H1 (cell line): ENCODE results near the gene MTF1. TPM values are rescaled to one million over a fixed set of nuclear protein-coding genes. Genes with fewer than 3 reads are reported as not detected.

Source experiments
- CTCF ChIA-PET: fragments of 300-600 bp; sonication (Branson Sonifier 250); formaldehyde crosslinking; loops from one replicate; lab custom pipeline; 2021; ENCODE audit not compliant: partially characterized antibody; lab: Charles Lee
- POLR2A ChIA-PET: fragments of 300-600 bp; sonication (Branson Sonifier 250); formaldehyde crosslinking; loops from one replicate; lab custom pipeline; 2021; ENCODE audit warnings: inconsistent platforms; ENCODE audit not compliant: partially characterized antibody; lab: Charles Lee
- DNase-seq, 2 experiments: peaks; one replicate each; pipeline versions ENCODE4 v3.0.0 to v3.0.0-alpha.2; 2010 to 2022; ENCODE audit warnings: low spot score in 2 of 2, low read depth in 1 of 2, mixed read lengths in 1 of 2
- FAIRE-seq: peaks from 2 replicates; lab custom pipeline; 2011; peaks lifted over from hg19 to GRCh38; lab: Jason Lieb, UNC
- H2AFZ ChIP-seq: 2 replicates; pipeline ENCODE4 v1.8.1; 2012; ENCODE audit warnings: low read length, inconsistent platforms
- H2AK5ac ChIP-seq: 2 replicates; pipeline ENCODE4 v1.6.1; 2013; ENCODE audit warnings: low read depth, low read length
- H2BK120ac ChIP-seq: replicated peaks from 2 replicates; pipeline ENCODE3; 2013; ENCODE audit warnings: low read depth, low read length, inconsistent platforms
- H2BK12ac ChIP-seq: 2 replicates; pipeline ENCODE4 v1.6.1; 2013; ENCODE audit warnings: low read depth, low read length
- H2BK15ac ChIP-seq: 2 replicates; pipeline ENCODE4 v1.6.1; 2013; ENCODE audit warnings: low read length
- H2BK20ac ChIP-seq: 2 replicates; pipeline ENCODE4 v1.6.1; 2013; ENCODE audit warnings: low read length
- H2BK5ac ChIP-seq: 2 replicates; pipeline ENCODE4 v1.6.1; 2013; ENCODE audit warnings: low read depth, low read length
- H3K14ac ChIP-seq: 2 replicates; pipeline ENCODE4 v1.6.1; 2013; ENCODE audit warnings: inconsistent platforms; ENCODE audit not compliant: insufficient read length
- H3K18ac ChIP-seq: 2 replicates; pipeline ENCODE4 v1.6.1; 2013; ENCODE audit warnings: low read length; ENCODE audit errors: extremely low read depth
- H3K23ac ChIP-seq: 2 replicates; pipeline ENCODE4 v1.6.1; 2013; ENCODE audit warnings: inconsistent platforms; ENCODE audit not compliant: insufficient read length
- H3K23me2 ChIP-seq: 2 replicates; pipeline ENCODE4 v1.6.1; 2013; ENCODE audit warnings: low read depth, low read length
- H3K27ac ChIP-seq: 2 replicates; pipeline ENCODE4 v1.6.1; 2011; ENCODE audit warnings: low read depth, low read length, inconsistent platforms
- H3K27me3 ChIP-seq, 4 experiments: replicated peaks in 1 of 4; 1 replicate in 1 of 4; 2 replicates in 3 of 4; pipeline versions ENCODE4 v1.6.1 to v1.8.1; 2011 to 2013; ENCODE audit warnings: low read length in 3 of 4, mild to moderate bottlenecking in 3 of 4, inconsistent platforms in 2 of 4, mixed read lengths in 2 of 4, moderate library complexity in 1 of 4; ENCODE audit not compliant: control insufficient read depth in 3 of 4, insufficient read depth in 3 of 4; ENCODE audit errors: extremely low read depth in 1 of 4
- H3K36me3 ChIP-seq, 4 experiments: 2 replicates each; pipeline versions ENCODE4 v1.6.1 to v1.8.1; 2011 to 2013; ENCODE audit warnings: mild to moderate bottlenecking in 4 of 4, low read length in 3 of 4, moderate library complexity in 2 of 4, control low read depth in 1 of 4, inconsistent platforms in 1 of 4; ENCODE audit not compliant: insufficient read depth in 4 of 4, control insufficient read depth in 2 of 4
- H3K4ac ChIP-seq: replicated peaks from 2 replicates; pipeline ENCODE3; 2013; ENCODE audit warnings: low read length, low read depth, mixed read lengths, inconsistent platforms; ENCODE audit not compliant: insufficient read length
- H3K4me1 ChIP-seq, 4 experiments: replicated peaks in 1 of 4; 1 replicate in 1 of 4; 2 replicates in 3 of 4; pipeline versions ENCODE4 v1.6.1 to v1.8.1; 2011 to 2013; ENCODE audit warnings: low read length in 3 of 4, inconsistent platforms in 2 of 4, mixed read lengths in 1 of 4; ENCODE audit not compliant: insufficient read depth in 4 of 4, control insufficient read depth in 3 of 4
- H3K4me2 ChIP-seq, 2 experiments: 2 replicates each; pipeline versions ENCODE4 v1.6.1 to v1.8.1; 2011 to 2013; ENCODE audit warnings: low read depth in 2 of 2, low read length in 2 of 2, control low read depth in 1 of 2, inconsistent platforms in 1 of 2, mild to moderate bottlenecking in 1 of 2; ENCODE audit not compliant: insufficient read depth in 1 of 2
- H3K4me3 ChIP-seq, 4 experiments: fragments of 200-600, 300-600 bp in 1 of 4; sonication (generic), shearing (Covaris generic), sonication (Bioruptor Twin) in 1 of 4; 2 replicates each; pipeline versions ENCODE4 v1.5.1 to v1.8.1; 2011 to 2016; ENCODE audit warnings: low read length in 4 of 4, low read depth in 3 of 4, control low read depth in 2 of 4, inconsistent platforms in 2 of 4, mild to moderate bottlenecking in 2 of 4, mixed read lengths in 1 of 4, moderate library complexity in 1 of 4; ENCODE audit not compliant: insufficient read depth in 2 of 4; ENCODE audit errors: extremely low read depth in 1 of 4
- H3K56ac ChIP-seq: replicated peaks from 2 replicates; pipeline ENCODE3; 2013; ENCODE audit warnings: low read depth, mild to moderate bottlenecking, mixed read lengths, low read length, inconsistent platforms; ENCODE audit not compliant: insufficient read length
- H3K79me1 ChIP-seq: 2 replicates; pipeline ENCODE4 v1.6.1; 2013; ENCODE audit warnings: low read depth, low read length, control low read depth
- H3K79me2 ChIP-seq, 2 experiments: 2 replicates each; pipeline versions ENCODE4 v1.6.1 to v1.8.1; 2012 to 2013; ENCODE audit warnings: low read length in 2 of 2, mild to moderate bottlenecking in 2 of 2, inconsistent platforms in 1 of 2; ENCODE audit not compliant: insufficient read depth in 2 of 2, control insufficient read depth in 1 of 2
- H3K9ac ChIP-seq, 4 experiments: replicated peaks in 1 of 4; 1 replicate in 1 of 4; 2 replicates in 3 of 4; pipeline versions ENCODE4 v1.6.1 to v1.8.1; 2011 to 2013; ENCODE audit warnings: low read depth in 3 of 4, low read length in 3 of 4, control low read depth in 2 of 4, mild to moderate bottlenecking in 2 of 4, moderate library complexity in 2 of 4, inconsistent platforms in 1 of 4; ENCODE audit errors: extremely low read depth in 1 of 4
- H3K9me3 ChIP-seq, 2 experiments: 2 replicates each; pipeline versions ENCODE4 v1.6.1 to v1.8.1; 2012 to 2013; ENCODE audit warnings: mild to moderate bottlenecking in 2 of 2, moderate library complexity in 2 of 2, control low read depth in 1 of 2, inconsistent platforms in 1 of 2, low read depth in 1 of 2, low read length in 1 of 2, mixed read lengths in 1 of 2; ENCODE audit not compliant: insufficient read depth in 2 of 2
- H4K20me1 ChIP-seq, 2 experiments: replicated peaks in 1 of 2; 2 replicates each; pipeline versions ENCODE3 to v1.8.1; 2011 to 2013; ENCODE audit warnings: inconsistent platforms in 2 of 2, low read length in 2 of 2, mild to moderate bottlenecking in 1 of 2; ENCODE audit not compliant: insufficient read depth in 2 of 2, control insufficient read depth in 1 of 2
- H4K5ac ChIP-seq: 2 replicates; pipeline ENCODE4 v1.6.1; 2013; ENCODE audit warnings: low read length, low read depth, mixed read lengths, inconsistent platforms; ENCODE audit not compliant: insufficient read length
- H4K8ac ChIP-seq: 2 replicates; pipeline ENCODE4 v1.8.0; 2013; ENCODE audit warnings: mild to moderate bottlenecking, moderate library complexity, low read length, inconsistent platforms; ENCODE audit not compliant: insufficient read depth; ENCODE audit errors: extremely low read depth
- H4K91ac ChIP-seq: replicated peaks from 2 replicates; pipeline ENCODE3; 2013; ENCODE audit warnings: low read length, mixed read lengths, inconsistent platforms; ENCODE audit not compliant: insufficient read length
- CTBP2 ChIP-seq: IDR thresholded peaks from 2 replicates; pipeline ENCODE4 v1.7.0; 2011; ENCODE audit warnings: borderline replicate concordance, mild to moderate bottlenecking, moderate library complexity, mixed read lengths, low read length; ENCODE audit not compliant: insufficient read depth, insufficient read length
- GABPA ChIP-seq: IDR thresholded peaks from 2 replicates; pipeline ENCODE4 v1.6.1; 2011; ENCODE audit warnings: mild to moderate bottlenecking, low read length, moderate library complexity, borderline replicate concordance; ENCODE audit not compliant: insufficient read depth
- GTF2F1 ChIP-seq: IDR thresholded peaks from 2 replicates; pipeline ENCODE4 v1.6.1; 2012; ENCODE audit warnings: low read depth, low read length, improper control_type of control experiment, borderline replicate concordance
- NRF1 ChIP-seq: IDR thresholded peaks from 2 replicates; pipeline ENCODE4 v1.6.1; 2011; ENCODE audit warnings: mild to moderate bottlenecking, low read depth, low read length, improper control_type of control experiment
- PHF8 ChIP-seq: fragments of 200-600 bp; sonication (generic); conservative IDR thresholded peaks from 2 replicates; pipeline ENCODE4 v1.7.1; 2012; ENCODE audit warnings: low read depth, mild to moderate bottlenecking, inconsistent platforms, low read length, moderate library complexity
- RAD21 ChIP-seq, 2 experiments: IDR thresholded peaks in 1 of 2; conservative IDR thresholded peaks in 1 of 2; 2 replicates each; pipeline ENCODE4 v1.6.1; 2011; ENCODE audit warnings: low read depth in 2 of 2, low read length in 2 of 2, improper control_type of control experiment in 1 of 2, inconsistent platforms in 1 of 2, mild to moderate bottlenecking in 1 of 2, moderate library complexity in 1 of 2
- SP2 ChIP-seq: IDR thresholded peaks from 2 replicates; pipeline ENCODE4 v1.6.1; 2012; ENCODE audit warnings: mild to moderate bottlenecking, low read length, inconsistent platforms
- TAF7 ChIP-seq: optimal IDR thresholded peaks from 2 replicates; pipeline ENCODE3; 2011; ENCODE audit warnings: low read depth, mild to moderate bottlenecking, inconsistent platforms, low read length, moderate library complexity, borderline replicate concordance
- YY1 ChIP-seq: IDR thresholded peaks from 2 replicates; pipeline ENCODE4 v1.6.1; 2011; ENCODE audit warnings: low read depth, mild to moderate bottlenecking, low read length
- WGBS, 2 experiments: shearing (Covaris generic) in 1 of 2; methylation state at CpG; one replicate each; pipeline versions ENCODE4 v1.1.6 to v1.1.7; 2013 to 2015; ENCODE audit warnings: low lambda C conversion rate in 2 of 2, mixed read lengths in 2 of 2, inconsistent platforms in 1 of 2, low coverage in 1 of 2, missing lambda C conversion rate in 1 of 2; ENCODE audit not compliant: insufficient replicate concordance in 2 of 2, insufficient coverage in 1 of 2, insufficient read length in 1 of 2; ENCODE audit errors: extremely low coverage in 1 of 2, missing lambda C conversion rate in 1 of 2; 5-methylcytosine and 5-hydroxymethylcytosine counted together
- polyA plus RNA-seq, 7 experiments: library from polyadenylated mRNA; depleted of rRNA in 3 of 7; stranded (reverse) in 5 of 7; unstranded in 2 of 7; fragments of >200 nt in 5 of 7; fragments of 200-250 nt in 2 of 7; gene quantifications; 1 replicate in 5 of 7; 2 replicates in 1 of 7; 4 replicates in 1 of 7; pipeline versions ENCODE4 v1.2.1 to v1.2.3, GENCODE V29; 2011 to 2013; ENCODE audit warnings: missing spikeins in 2 of 7, mixed read lengths in 2 of 7
- total RNA-seq: library from RNA; stranded (reverse); fragmentation: NEBNext Ultra II Directional; extraction: Animal tissue kit (Norgen Biotek cat#: 25700); gene quantifications from 2 replicates; pipeline ENCODE4 v1.2.1, GENCODE V29; 2021
- TF ChIP-seq, protein P1 (sequence below): IDR thresholded peaks from 2 replicates; pipeline ENCODE4 v1.6.1; 2012; ENCODE audit warnings: low read length, inconsistent platforms

The MTF1 gene
- total and polyA plus RNA-seq, 2 of the 8 experiments (the other 6 are each of a cell fraction or from before 2014, with no cell fraction given), result 4.0 to 15.5 TPM

DNA sequence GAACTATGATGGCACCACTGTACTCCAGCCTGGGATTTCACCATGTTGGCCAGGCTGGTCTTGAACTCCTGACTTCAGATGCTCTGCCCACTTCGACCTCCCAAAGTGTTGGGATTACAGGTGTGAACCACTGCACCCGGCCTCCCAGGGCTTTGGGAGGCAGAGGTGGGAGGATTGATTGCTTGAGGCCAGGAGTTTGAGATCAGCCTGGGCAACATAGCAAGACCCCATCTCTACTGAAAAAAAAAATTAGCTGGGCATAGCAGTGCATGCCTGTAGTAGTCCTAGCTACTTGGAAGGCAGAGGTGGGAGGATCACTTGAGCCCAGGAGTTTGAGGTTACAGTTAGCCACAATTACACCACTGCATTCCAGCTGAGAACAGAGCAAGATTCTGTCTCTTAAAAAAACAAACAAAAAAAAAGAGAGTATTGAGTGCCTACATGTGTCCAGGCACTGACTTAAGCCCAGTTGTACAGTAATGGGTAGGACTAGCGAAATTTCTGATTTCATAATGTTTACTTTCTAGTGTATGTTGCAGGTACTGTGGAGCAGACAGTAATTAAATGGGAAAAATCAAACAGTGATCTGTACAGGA lies 61.5 kb downstream of the MTF1 start:
- Histone ChIP-seq H3K23me2 (peaks cover 8% of the 10 kb centered on the region), H4K8ac (no peak overlapping the region), H4K5ac (no peak overlapping the region), H3K79me2 (no peaks in the 10 kb centered on the region), H3K23ac (no peak overlapping the region), H3K9ac (no peak overlapping the region), H2BK12ac (no peak overlapping the region), H3K4me3 (no peak overlapping the region), H3K4me2 (no peak overlapping the region), H2BK5ac (no peak overlapping the region), H2AFZ (no peak overlapping the region), H2BK15ac (no peak overlapping the region), H3K27ac (no peak overlapping the region), H2AK5ac (no peak overlapping the region), H3K56ac (no peak overlapping the region), H3K14ac (no peak overlapping the region), H2BK120ac (no peak overlapping the region), H2BK20ac (no peak overlapping the region), H3K4me1 (peaks cover 0 to 7% (median 5%) of the 10 kb centered on the region in 4 experiments; a peak in 6 of 7 replicates), H4K20me1 (peaks cover 0 to 11% of the 10 kb centered on the region in 2 experiments), H3K4ac (no peak overlapping the region), H3K27me3 (peaks cover 10 to 24% (median 21%) of the 10 kb centered on the region in 4 experiments), H3K36me3 (peaks cover 0 to 15% (median 2%) of the 10 kb centered on the region in 4 experiments; a peak in 4 of 8 replicates), H4K91ac (no peak overlapping the region), H3K9me3 (no peaks in the 10 kb centered on the region), H3K18ac (no peak overlapping the region), H3K79me1 (no peaks in the 10 kb centered on the region)
- FAIRE-seq, result no peak
- CTCF ChIA-PET, result interaction anchor here (0.7 to 1.3 kb wide), 3 partner anchors 35 to 147 kb away, joined by 3 to 4 read pairs (median 3); no protein-coding TSS in a partner anchor
- 90% methylated on average over 3 of the region's 3 CpGs; no CpG with 5 or more reads in 1 of the 2 experiments for WGBS, 2 experiments
- POLR2A ChIA-PET, result interaction anchor here (1.5 to 4.3 kb wide), 2 partner anchors 10 to 62 kb away, joined by 4 to 26 read pairs; partner anchors contain the start of genes C1orf122, MTF1 and YRDC
- DNase-seq, result no peak
- TF ChIP-seq PHF8 (no peak), TAF7 (no peak), GABPA (no peak), RAD21 (IDR thresholded peaks at IDR 0.05 in 1 of 2, conservative IDR thresholded peaks at IDR 0.05 in 1 of 2; ENCODE audit: low read depth in 2 of 2, low read length in 2 of 2) (no peak), CTBP2 (no peak), GTF2F1 (no peak), SP2 (no peak), YY1 (no peak), NRF1 (no peak)
- TF ChIP-seq, protein P1, sequence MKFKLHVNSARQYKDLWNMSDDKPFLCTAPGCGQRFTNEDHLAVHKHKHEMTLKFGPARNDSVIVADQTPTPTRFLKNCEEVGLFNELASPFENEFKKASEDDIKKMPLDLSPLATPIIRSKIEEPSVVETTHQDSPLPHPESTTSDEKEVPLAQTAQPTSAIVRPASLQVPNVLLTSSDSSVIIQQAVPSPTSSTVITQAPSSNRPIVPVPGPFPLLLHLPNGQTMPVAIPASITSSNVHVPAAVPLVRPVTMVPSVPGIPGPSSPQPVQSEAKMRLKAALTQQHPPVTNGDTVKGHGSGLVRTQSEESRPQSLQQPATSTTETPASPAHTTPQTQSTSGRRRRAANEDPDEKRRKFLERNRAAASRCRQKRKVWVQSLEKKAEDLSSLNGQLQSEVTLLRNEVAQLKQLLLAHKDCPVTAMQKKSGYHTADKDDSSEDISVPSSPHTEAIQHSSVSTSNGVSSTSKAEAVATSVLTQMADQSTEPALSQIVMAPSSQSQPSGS, result no peak
